Measurements from ENCODE around the gene UBAC2. TPM values are rescaled to one million over a fixed set of nuclear protein-coding genes. Genes with fewer than 3 reads are reported as not detected.

The UBAC2 gene
- total and polyA plus RNA-seq, 2 donors (not counting 1 experiment from before 2014, with no cell fraction given), result 32.4 to 87.4 TPM

- Histone ChIP-seq H3K4me3 (replicated peaks in 1 of 4; ENCODE audit: control extremely low read depth in 1 of 4, insufficient read depth in 1 of 4, low read depth in 3 of 4, low read length in 4 of 4) (no peak overlapping the region), H2AFZ (ENCODE audit: low read length) (no peak overlapping the region), H3K27ac (ENCODE audit: insufficient read depth, low read length) (no peak overlapping the region), H3K4me1 (ENCODE audit: control insufficient read depth, extremely low read depth, insufficient read depth, low read length) (peaks cover 2% of the 10 kb centered on the region), H3K27me3 (ENCODE audit: control insufficient read depth, insufficient read depth, low read length) (no peaks in the 10 kb centered on the region), H4K20me1 (ENCODE audit: control insufficient read depth, extremely low read depth, insufficient read depth, low read length) (no peaks in the 10 kb centered on the region), H3K4me2 (ENCODE audit: extremely low read depth, insufficient read depth, low read length) (no peak overlapping the region), H3K9me3 (ENCODE audit: control insufficient read depth, insufficient read depth, low read depth, low read length) (no peaks in the 10 kb centered on the region), H3K79me2 (ENCODE audit: control insufficient read depth, insufficient read depth, low read length) (no peaks in the 10 kb centered on the region), H3K36me3 (ENCODE audit: control insufficient read depth, insufficient read depth, low read length) (no peaks in the 10 kb centered on the region), H3K9ac (ENCODE audit: insufficient read depth, low read length) (no peak overlapping the region)
- no peak for TF ChIP-seq EZH2 (IDR thresholded peaks at IDR 0.05; ENCODE audit: low read length, missing control alignments)
- TF ChIP-seq CTCF (conservative IDR thresholded peaks at IDR 0.05 in 1 of 2, IDR thresholded peaks at IDR 0.05 in 1 of 2; ENCODE audit: low read depth in 1 of 2, low read length in 2 of 2), result no peak
- DNase-seq (ENCODE audit: low read depth in 2 of 2), result no peak
Observed at GRCh38 chr13:99334221-99334620, 133.6 kb downstream of the UBAC2 start.

- Histone ChIP-seq H3K9ac (ENCODE audit: insufficient read depth, low read length) (no peak overlapping the region), H3K4me1 (ENCODE audit: control insufficient read depth, extremely low read depth, insufficient read depth, low read length) (peaks cover 2% of the 10 kb centered on the region), H2AFZ (ENCODE audit: low read length) (no peak overlapping the region), H3K36me3 (ENCODE audit: control insufficient read depth, insufficient read depth, low read length) (no peaks in the 10 kb centered on the region), H4K20me1 (ENCODE audit: control insufficient read depth, extremely low read depth, insufficient read depth, low read length) (no peaks in the 10 kb centered on the region), H3K27ac (ENCODE audit: insufficient read depth, low read length) (no peak overlapping the region), H3K4me3 (replicated peaks in 1 of 4; ENCODE audit: control extremely low read depth in 1 of 4, insufficient read depth in 1 of 4, low read depth in 3 of 4, low read length in 4 of 4) (no peak overlapping the region), H3K9me3 (ENCODE audit: control insufficient read depth, insufficient read depth, low read depth, low read length) (no peaks in the 10 kb centered on the region), H3K4me2 (ENCODE audit: extremely low read depth, insufficient read depth, low read length) (no peak overlapping the region), H3K79me2 (ENCODE audit: control insufficient read depth, insufficient read depth, low read length) (no peaks in the 10 kb centered on the region), H3K27me3 (ENCODE audit: control insufficient read depth, insufficient read depth, low read length) (no peaks in the 10 kb centered on the region)
- no peak for DNase-seq (ENCODE audit: low read depth in 2 of 2)
- TF ChIP-seq CTCF (conservative IDR thresholded peaks at IDR 0.05 in 1 of 2, IDR thresholded peaks at IDR 0.05 in 1 of 2; ENCODE audit: low read depth in 1 of 2, low read length in 2 of 2) (no peak), EZH2 (IDR thresholded peaks at IDR 0.05; ENCODE audit: low read length, missing control alignments) (no peak)
Observed at GRCh38 chr13:99335087-99335486, 134.4 kb downstream of the UBAC2 start.

GRCh38 chr13:99335603-99336002, 134.9 kb downstream of the UBAC2 start:
- Histone ChIP-seq H3K4me2 (ENCODE audit: extremely low read depth, insufficient read depth, low read length) (no peak overlapping the region), H3K27me3 (ENCODE audit: control insufficient read depth, insufficient read depth, low read length) (no peaks in the 10 kb centered on the region), H3K27ac (ENCODE audit: insufficient read depth, low read length) (no peak overlapping the region), H4K20me1 (ENCODE audit: control insufficient read depth, extremely low read depth, insufficient read depth, low read length) (no peaks in the 10 kb centered on the region), H2AFZ (ENCODE audit: low read length) (no peak overlapping the region), H3K36me3 (ENCODE audit: control insufficient read depth, insufficient read depth, low read length) (no peaks in the 10 kb centered on the region), H3K9me3 (ENCODE audit: control insufficient read depth, insufficient read depth, low read depth, low read length) (no peaks in the 10 kb centered on the region), H3K9ac (ENCODE audit: insufficient read depth, low read length) (no peak overlapping the region), H3K79me2 (ENCODE audit: control insufficient read depth, insufficient read depth, low read length) (no peaks in the 10 kb centered on the region), H3K4me3 (replicated peaks in 1 of 4; ENCODE audit: control extremely low read depth in 1 of 4, insufficient read depth in 1 of 4, low read depth in 3 of 4, low read length in 4 of 4) (no peak overlapping the region), H3K4me1 (ENCODE audit: control insufficient read depth, extremely low read depth, insufficient read depth, low read length) (peaks cover 2% of the 10 kb centered on the region)
- no peak for DNase-seq (ENCODE audit: low read depth in 2 of 2)
- no peak for TF ChIP-seq CTCF (conservative IDR thresholded peaks at IDR 0.05 in 1 of 2, IDR thresholded peaks at IDR 0.05 in 1 of 2; ENCODE audit: low read depth in 1 of 2, low read length in 2 of 2)
- no peak for TF ChIP-seq EZH2 (IDR thresholded peaks at IDR 0.05; ENCODE audit: low read length, missing control alignments)

Measured in fibroblast of lung (primary cell).